Mesenchymal stem cell (in vitro differentiated cells and primary cell): ENCODE data around the gene MPPED2.

ENCODE experiments used
- DNase-seq: peaks from one replicate; pipeline ENCODE4 v3.0.0-alpha.2; 2013
- H2AFZ ChIP-seq: one replicate; pipeline ENCODE4 v1.6.1; 2013; ENCODE audit warnings: low read depth, mild to moderate bottlenecking, control low read depth, inconsistent platforms, low read length, moderate library complexity
- H2AK5ac ChIP-seq: 2 replicates; pipeline ENCODE4 v1.6.1; 2013; ENCODE audit warnings: low read length, moderate library complexity, mild to moderate bottlenecking, inconsistent platforms; ENCODE audit not compliant: severe bottlenecking
- H2BK120ac ChIP-seq: one replicate; pipeline ENCODE4 v1.6.1; 2013; ENCODE audit warnings: low read depth, mild to moderate bottlenecking, inconsistent platforms, low read length, moderate library complexity
- H2BK12ac ChIP-seq, 2 experiments: one replicate each; pipeline ENCODE4 v1.6.1; 2013; ENCODE audit warnings: inconsistent platforms in 2 of 2, low read length in 2 of 2, mild to moderate bottlenecking in 2 of 2, moderate library complexity in 2 of 2, control low read depth in 1 of 2
- H2BK15ac ChIP-seq: one replicate; pipeline ENCODE4 v1.6.1; 2013; ENCODE audit warnings: mild to moderate bottlenecking, low read depth, inconsistent platforms; ENCODE audit not compliant: poor library complexity, severe bottlenecking
- H2BK5ac ChIP-seq: 2 replicates; pipeline ENCODE4 v1.6.1; 2013; ENCODE audit warnings: low read depth, mild to moderate bottlenecking, low read length, control low read depth, inconsistent platforms; ENCODE audit not compliant: poor library complexity, severe bottlenecking
- H3K14ac ChIP-seq, 2 experiments: one replicate each; pipeline ENCODE4 v1.6.1; 2013; ENCODE audit warnings: inconsistent platforms in 2 of 2, low read length in 2 of 2, control low read depth in 1 of 2, mild to moderate bottlenecking in 1 of 2, moderate library complexity in 1 of 2
- H3K18ac ChIP-seq, 2 experiments: one replicate each; pipeline ENCODE4 v1.6.1; 2013; ENCODE audit warnings: inconsistent platforms in 2 of 2, low read length in 2 of 2, control low read depth in 1 of 2, low read depth in 1 of 2, mild to moderate bottlenecking in 1 of 2
- H3K23ac ChIP-seq, 2 experiments: one replicate each; pipeline ENCODE4 v1.6.1; 2013; ENCODE audit warnings: inconsistent platforms in 2 of 2, low read length in 2 of 2, mild to moderate bottlenecking in 2 of 2, moderate library complexity in 2 of 2, control low read depth in 1 of 2
- H3K27ac ChIP-seq: 2 replicates; pipeline ENCODE4 v1.5.1; 2013; ENCODE audit warnings: mild to moderate bottlenecking, moderate library complexity, low read length, control low read depth, inconsistent platforms; ENCODE audit not compliant: poor library complexity, severe bottlenecking
- H3K27me3 ChIP-seq, 2 experiments: 2 replicates each; pipeline versions ENCODE4 v1.6.1 to v1.7.0; 2013; ENCODE audit warnings: low read length in 2 of 2, mild to moderate bottlenecking in 2 of 2, moderate library complexity in 2 of 2, control low read depth in 1 of 2, inconsistent platforms in 1 of 2; ENCODE audit not compliant: control insufficient read depth in 1 of 2, insufficient read depth in 1 of 2
- H3K36me3 ChIP-seq, 2 experiments: 2 replicates each; pipeline versions ENCODE4 v1.6.1 to v1.7.0; 2013; ENCODE audit warnings: low read length in 2 of 2, control low read depth in 1 of 2, inconsistent platforms in 1 of 2, low read depth in 1 of 2, mild to moderate bottlenecking in 1 of 2; ENCODE audit not compliant: insufficient read depth in 2 of 2, control insufficient read depth in 1 of 2
- H3K4ac ChIP-seq, 2 experiments: one replicate each; pipeline ENCODE4 v1.6.1; 2013; ENCODE audit warnings: inconsistent platforms in 2 of 2, low read length in 2 of 2, mild to moderate bottlenecking in 2 of 2, moderate library complexity in 2 of 2, control low read depth in 1 of 2, low read depth in 1 of 2
- H3K4me1 ChIP-seq: 2 replicates; pipeline ENCODE4 v1.6.1; 2013; ENCODE audit warnings: low read depth, low read length, control low read depth; ENCODE audit not compliant: control insufficient read depth, insufficient read depth
- H3K4me2 ChIP-seq: 2 replicates; pipeline ENCODE4 v1.6.1; 2013; ENCODE audit warnings: low read length, mild to moderate bottlenecking, inconsistent platforms; ENCODE audit not compliant: poor library complexity, severe bottlenecking
- H3K4me3 ChIP-seq, 2 experiments: 2 replicates each; pipeline versions ENCODE4 v1.5.1 to v1.7.0; 2013; ENCODE audit warnings: low read length in 2 of 2, mild to moderate bottlenecking in 2 of 2, control low read depth in 1 of 2, low read depth in 1 of 2; ENCODE audit not compliant: insufficient read depth in 1 of 2
- H3K79me1 ChIP-seq: replicated peaks from 2 replicates; pipeline ENCODE4 v1.6.1; 2013; ENCODE audit warnings: mild to moderate bottlenecking, control low read depth, low read length, inconsistent platforms; ENCODE audit not compliant: poor library complexity, severe bottlenecking
- H3K9ac ChIP-seq: 2 replicates; pipeline ENCODE4 v1.7.0; 2013; ENCODE audit warnings: mild to moderate bottlenecking, low read length, moderate library complexity
- H3K9me3 ChIP-seq: 2 replicates; pipeline ENCODE4 v1.7.0; 2013; ENCODE audit warnings: mild to moderate bottlenecking, low read length; ENCODE audit not compliant: control insufficient read depth
- H4K8ac ChIP-seq: one replicate; pipeline ENCODE4 v1.6.1; 2013; ENCODE audit warnings: inconsistent platforms, mild to moderate bottlenecking, low read length, moderate library complexity
- H4K91ac ChIP-seq: one replicate; pipeline ENCODE4 v1.6.1; 2013; ENCODE audit warnings: mild to moderate bottlenecking, low read length, inconsistent platforms
- WGBS: methylation state at CpG from one replicate; pipeline ENCODE4 v1.1.7; 2013; ENCODE audit warnings: mixed read lengths; 5-methylcytosine and 5-hydroxymethylcytosine counted together

Gene MPPED2

GRCh38 chr11:30567120-30567519, 19.0 kb downstream of the MPPED2 start:
- Histone ChIP-seq H3K4me3 (no peak overlapping the region), H3K4me2 (no peak overlapping the region), H3K27ac (no peak overlapping the region), H3K4ac (no peak overlapping the region), H2BK5ac (no peak overlapping the region), H2BK12ac (no peak overlapping the region), H2AK5ac (no peak overlapping the region), H3K9ac (no peak overlapping the region), H3K4me1 (no peaks in the 10 kb centered on the region), H4K91ac (no peak overlapping the region), H3K23ac (no peak overlapping the region), H3K9me3 (no peaks in the 10 kb centered on the region), H3K79me1 (no peaks in the 10 kb centered on the region), H2BK120ac (no peak overlapping the region), H4K8ac (no peak overlapping the region), H3K14ac (no peak overlapping the region), H3K27me3 (no peaks in the 10 kb centered on the region), H3K36me3 (no peaks in the 10 kb centered on the region), H2AFZ (no peak overlapping the region), H3K18ac (no peak overlapping the region), H2BK15ac (no peak overlapping the region)
- DNase-seq, result no peak
- WGBS, result 81% methylated on average over 5 of the region's 5 CpGs

- Histone ChIP-seq H3K4ac (no peak overlapping the region), H3K9me3 (no peaks in the 10 kb centered on the region), H2BK15ac (no peak overlapping the region), H3K36me3 (no peaks in the 10 kb centered on the region), H3K27me3 (no peaks in the 10 kb centered on the region), H2BK5ac (no peak overlapping the region), H2BK12ac (no peak overlapping the region), H2BK120ac (no peak overlapping the region), H3K4me1 (no peaks in the 10 kb centered on the region), H3K27ac (no peak overlapping the region), H3K23ac (no peak overlapping the region), H2AK5ac (no peak overlapping the region), H4K91ac (no peak overlapping the region), H3K4me2 (no peak overlapping the region), H3K18ac (no peak overlapping the region), H3K14ac (no peak overlapping the region), H4K8ac (no peak overlapping the region), H2AFZ (no peak overlapping the region), H3K9ac (no peak overlapping the region), H3K4me3 (no peak overlapping the region), H3K79me1 (no peaks in the 10 kb centered on the region)
- WGBS, result 83% methylated on average over 2 of the region's 3 CpGs
- no peak for DNase-seq
Observed at GRCh38 chr11:30566482-30566881, 19.7 kb downstream of the MPPED2 start.

GRCh38 chr11:30565027-30565426, 21.1 kb downstream of the MPPED2 start:
- H3K9ac ChIP-seq, result no peak overlapping the region
- no peak overlapping the region for H2BK120ac ChIP-seq
- H3K4me2 ChIP-seq, result no peak overlapping the region
- no peak overlapping the region for H3K14ac ChIP-seq
- no peak overlapping the region for H2BK15ac ChIP-seq
- H2BK5ac ChIP-seq, result no peak overlapping the region
- no peaks in the 10 kb centered on the region for H3K27me3 ChIP-seq
- no peaks in the 10 kb centered on the region for H3K36me3 ChIP-seq
- no peak overlapping the region for H2BK12ac ChIP-seq
- H3K18ac ChIP-seq, result no peak overlapping the region
- DNase-seq, result no peak
- H3K27ac ChIP-seq, result no peak overlapping the region
- H3K4me1 ChIP-seq, result no peaks in the 10 kb centered on the region
- no peak overlapping the region for H3K4ac ChIP-seq
- H4K91ac ChIP-seq, result no peak overlapping the region
- no peak overlapping the region for H2AFZ ChIP-seq
- no peak overlapping the region for H3K23ac ChIP-seq
- H2AK5ac ChIP-seq, result no peak overlapping the region
- H4K8ac ChIP-seq, result no peak overlapping the region
- no peaks in the 10 kb centered on the region for H3K9me3 ChIP-seq
- WGBS, result 89% methylated on average over 10 of the region's 10 CpGs
- H3K79me1 ChIP-seq, result no peaks in the 10 kb centered on the region
- no peak overlapping the region for H3K4me3 ChIP-seq

- Histone ChIP-seq H2BK15ac (no peak overlapping the region), H2AFZ (no peak overlapping the region), H3K18ac (no peak overlapping the region), H2BK5ac (no peak overlapping the region), H3K14ac (no peak overlapping the region), H4K91ac (no peak overlapping the region), H3K23ac (no peak overlapping the region), H3K79me1 (no peaks in the 10 kb centered on the region), H2AK5ac (no peak overlapping the region), H3K9ac (no peak overlapping the region), H3K4ac (no peak overlapping the region), H4K8ac (no peak overlapping the region), H3K36me3 (no peaks in the 10 kb centered on the region), H3K27ac (no peak overlapping the region), H3K4me3 (no peak overlapping the region), H2BK12ac (no peak overlapping the region), H3K4me2 (no peak overlapping the region), H3K9me3 (no peaks in the 10 kb centered on the region), H3K27me3 (no peaks in the 10 kb centered on the region), H2BK120ac (no peak overlapping the region), H3K4me1 (no peaks in the 10 kb centered on the region)
- DNase-seq, result no peak
- WGBS, result 90% methylated on average over 1 of the region's 1 CpG
Observed at GRCh38 chr11:30561691-30562415, 24.3 kb downstream of the MPPED2 start.
